Measurements from ENCODE around the gene NMRK2. TPM values are rescaled to one million over a fixed set of nuclear protein-coding genes. Genes with fewer than 3 reads are reported as not detected.

Gene NMRK2
- polyA plus RNA-seq, 2 of the 4 experiments (the other 2 are of a cell fraction), result not detected

GRCh38 chr19:3975144-3975543 lies 42.3 kb downstream of the NMRK2 start:
- no peak for ATAC-seq
- H3K4me3 ChIP-seq, result no peak overlapping the region
- TF ChIP-seq FOSL2 (IDR thresholded peaks at IDR 0.05), result no peak
- TF ChIP-seq FOSL2 (CRISPR knock-in tag; IDR thresholded peaks at IDR 0.05), result no peak
- no peak for TF ChIP-seq HMGXB4 (CRISPR knock-in tag; IDR thresholded peaks at IDR 0.05; ENCODE audit: borderline replicate concordance)
- 0 out of 2 replicates have a peak, but pooled peaks have one; percentile 37 for TF ChIP-seq TFCP2L1 (CRISPR knock-in tag; IDR thresholded peaks at IDR 0.05)
- no peak for TF ChIP-seq MAFK (IDR thresholded peaks at IDR 0.05; ENCODE audit: partially characterized antibody)
- TF ChIP-seq JUN (IDR thresholded peaks at IDR 0.05), result 0 out of 5 replicates have a peak, but pooled peaks of 1 of the 2 experiments have one; percentile 13
- TF ChIP-seq PBX3 (IDR thresholded peaks at IDR 0.05), result no peak
- TF ChIP-seq HOXA7 (CRISPR knock-in tag; IDR thresholded peaks at IDR 0.05), result peak; percentile 75; the same call in 1 of the 2 replicates
- 0 out of 2 replicates have a peak, but pooled peaks have one; percentile 62 for TF ChIP-seq FOSB (CRISPR knock-in tag; IDR thresholded peaks at IDR 0.05)
- TF ChIP-seq CBX8 (IDR thresholded peaks at IDR 0.05), result no peak
- no peak for TF ChIP-seq ZC3H11A (IDR thresholded peaks at IDR 0.05)
- TF ChIP-seq ESRRA (IDR thresholded peaks at IDR 0.05; ENCODE audit: borderline replicate concordance, low read length), result no peak
- WGBS (ENCODE audit: missing lambda C conversion rate), result 83% methylated on average over 8 of the region's 8 CpGs
- no peaks in the 10 kb centered on the region for H3K4me1 ChIP-seq
- H3K4me2 ChIP-seq, result no peak overlapping the region
- CTCF ChIA-PET, result interaction anchor here (1.1 kb wide), 2 partner anchors 11 to 13 kb away, joined by 3 to 4 read pairs; no protein-coding TSS in a partner anchor
- POLR2A ChIA-PET, result interaction anchor here (2.5 kb wide), 1 partner anchor 10 kb away, joined by 13 read pairs; the partner anchor contains the start of gene EEF2
- DNase-seq (ENCODE audit: low read depth in 1 of 2, low spot score in 1 of 2), result no peak
- H3K9me3 ChIP-seq, result no peaks in the 10 kb centered on the region
- no peak for FAIRE-seq
- H3K27ac ChIP-seq, result no peak overlapping the region

- ChIA-PET CTCF (interaction anchor here (0.6 to 1.1 kb wide), 3 partner anchors 10 to 164 kb away, joined by 3 to 7 read pairs (median 4); no protein-coding TSS in a partner anchor), POLR2A (interaction anchor here (0.6 to 2.5 kb wide), 2 partner anchors 10 to 30 kb away, joined by 4 to 13 read pairs; partner anchors contain the start of gene EEF2)
- no peak overlapping the region for H3K4me2 ChIP-seq
- FAIRE-seq (no peak), ATAC-seq (no peak), DNase-seq (ENCODE audit: low read depth in 1 of 2, low spot score in 1 of 2) (no peak)
- H3K9me3 ChIP-seq, result no peaks in the 10 kb centered on the region
- H3K4me3 ChIP-seq, result no peak overlapping the region
- TF ChIP-seq FOSL2 (IDR thresholded peaks at IDR 0.05) (no peak), FOSL2 (CRISPR knock-in tag; IDR thresholded peaks at IDR 0.05) (no peak), HOXB5 (CRISPR knock-in tag; IDR thresholded peaks at IDR 0.05) (no peak), NFE2L2 (conservative IDR thresholded peaks at IDR 0.05; ENCODE audit: low read length) (no peak), FOSB (CRISPR knock-in tag; IDR thresholded peaks at IDR 0.05) (peak; percentile 79; the same call in 1 of the 2 replicates), HOXA7 (CRISPR knock-in tag; IDR thresholded peaks at IDR 0.05) (peak; percentile 79; the same call in 1 of the 2 replicates), PBX3 (IDR thresholded peaks at IDR 0.05) (no peak), EHF (CRISPR knock-in tag; IDR thresholded peaks at IDR 0.05) (no peak), BCL3 (IDR thresholded peaks at IDR 0.05) (peak; percentile 35; the same call in 1 of the 3 replicates), MAX (IDR thresholded peaks at IDR 0.05) (no peak), EP300 (IDR thresholded peaks at IDR 0.05) (no peak), ZC3H11A (IDR thresholded peaks at IDR 0.05) (no peak)
- no peaks in the 10 kb centered on the region for H3K4me1 ChIP-seq
- H3K27ac ChIP-seq, result no peak overlapping the region
- 87% methylated on average over 14 of the region's 14 CpGs for WGBS (ENCODE audit: missing lambda C conversion rate)
Observed at GRCh38 chr19:3975637-3976087, 42.8 kb downstream of the NMRK2 start.
